K562 (cell line): ENCODE measurements around the gene MRPL11. TPM values are rescaled to one million over a fixed set of nuclear protein-coding genes. Genes with fewer than 3 reads are reported as not detected.

ENCODE experiments used
- ARID1B ChIP-seq: fragments of 450-650 bp; IDR thresholded peaks from 2 replicates; pipeline ENCODE4 v1.6.1; 2016; ENCODE audit warnings: antibody characterized with exemption, mild to moderate bottlenecking, inconsistent platforms
- CBFB ChIP-seq: sonication (generic); formaldehyde crosslinking; IDR thresholded peaks from 2 replicates; pipeline ENCODE4 v1.4.0; 2020; ENCODE audit warnings: mild to moderate bottlenecking, missing genetic modification reagents
- CEBPG ChIP-seq, 3 experiments: fragments of 200-800 bp in 1 of 3; sonication (Bioruptor generic) in 1 of 3; sonication (generic) in 1 of 3; formaldehyde crosslinking in 1 of 3; IDR thresholded peaks in 2 of 3; conservative IDR thresholded peaks in 1 of 3; 2 replicates each; pipeline versions ENCODE4 v1.6.1 to v1.8.0; 2016 to 2022; ENCODE audit warnings: missing compliant biosample characterization in 2 of 3, missing genetic modification characterization in 2 of 3, mild to moderate bottlenecking in 1 of 3, missing genetic modification reagents in 1 of 3
- ESRRA ChIP-seq: fragments of 450-650 bp; IDR thresholded peaks from 2 replicates; pipeline ENCODE4 v1.6.1; 2014; ENCODE audit warnings: low read depth, mild to moderate bottlenecking, moderate library complexity, borderline replicate concordance
- GATA2 ChIP-seq: sonication (generic); formaldehyde crosslinking; IDR thresholded peaks from 2 replicates; pipeline ENCODE4 v1.4.0; 2020; ENCODE audit warnings: mild to moderate bottlenecking, missing genetic modification reagents
- HEY1 ChIP-seq: fragments of 250-450 bp; sonication (Bioruptor Pico); IDR thresholded peaks from 2 replicates; pipeline ENCODE4 v1.5.0; 2020; ENCODE audit warnings: mild to moderate bottlenecking, moderate library complexity, borderline replicate concordance
- HSF4 ChIP-seq: fragments of 250-450 bp; sonication (Bioruptor Pico); IDR thresholded peaks from 2 replicates; pipeline ENCODE4 v2.1.2; 2022; ENCODE audit warnings: mild to moderate bottlenecking, moderate library complexity, borderline replicate concordance
- LARP7 ChIP-seq: fragments of 450-650 bp; IDR thresholded peaks from 2 replicates; pipeline ENCODE4 v1.6.1; 2016
- MTA1 ChIP-seq: fragments of 450-650 bp; IDR thresholded peaks from 2 replicates; pipeline ENCODE4 v1.6.1; 2017; ENCODE audit warnings: borderline replicate concordance
- MYC ChIP-seq, 2 experiments: fragments of 250-450 bp in 1 of 2; sonication (Bioruptor Pico) in 1 of 2; IDR thresholded peaks; 2 replicates each; pipeline versions ENCODE4 v1.5.1 to v1.6.1; 2012 to 2021; ENCODE audit warnings: low read depth in 2 of 2, borderline replicate concordance in 1 of 2, improper control_type of control experiment in 1 of 2, low read length in 1 of 2, mild to moderate bottlenecking in 1 of 2, moderate library complexity in 1 of 2
- SIN3A ChIP-seq, 2 experiments: fragments of 150-350 bp in 1 of 2; IDR thresholded peaks; 2 replicates each; pipeline ENCODE4 v1.6.1; 2011 to 2016; ENCODE audit warnings: borderline replicate concordance in 2 of 2, low read depth in 2 of 2, low read length in 2 of 2, mild to moderate bottlenecking in 2 of 2, moderate library complexity in 2 of 2; ENCODE audit not compliant: control insufficient read depth in 1 of 2
- SPI1 ChIP-seq: IDR thresholded peaks from 2 replicates; pipeline ENCODE4 v1.6.1; 2011; ENCODE audit warnings: low read depth, low read length, control low read depth, borderline replicate concordance
- TOE1 ChIP-seq, 2 experiments: fragments of 450-650 bp in 1 of 2; sonication (generic) in 1 of 2; formaldehyde crosslinking in 1 of 2; IDR thresholded peaks; 2 replicates each; pipeline versions ENCODE4 v1.7.1 to v1.8.0; 2016 to 2022; ENCODE audit warnings: borderline replicate concordance in 2 of 2, mild to moderate bottlenecking in 2 of 2, antibody characterized with exemption in 1 of 2, inconsistent platforms in 1 of 2, low read depth in 1 of 2, missing genetic modification reagents in 1 of 2, moderate library complexity in 1 of 2
- ZC3H4 ChIP-seq: sonication (generic); formaldehyde crosslinking; IDR thresholded peaks from 2 replicates; pipeline ENCODE4 v1.9.0; 2021; ENCODE audit warnings: missing genetic modification reagents, borderline replicate concordance
- ZNF124 ChIP-seq: sonication (generic); formaldehyde crosslinking; IDR thresholded peaks from 2 replicates; pipeline ENCODE4 v1.8.1; 2022; ENCODE audit warnings: missing genetic modification reagents
- ZNF274 ChIP-seq: IDR thresholded peaks from 2 replicates; pipeline ENCODE4 v1.6.1; 2011; ENCODE audit warnings: low read depth, mild to moderate bottlenecking, low read length, moderate library complexity, borderline replicate concordance
- polyA plus RNA-seq, 8 experiments: library from polyadenylated mRNA; depleted of rRNA in 4 of 8; stranded (reverse) in 5 of 8; unstranded in 3 of 8; fragments of >200 nt; fragmentation: Nextera tagmentation in 2 of 8; fragmentation: Illumina TruSeq in 1 of 8; extraction: Ambion mirVana in 2 of 8; extraction: Trizol in 1 of 8; gene quantifications; 2 replicates each; pipeline versions ENCODE4 v1.2.1 to v1.2.3, GENCODE V29; 2011 to 2014; ENCODE audit warnings: inconsistent platforms in 1 of 8, missing spikeins in 1 of 8
- total RNA-seq, 7 experiments: library from RNA; depleted of rRNA in 6 of 7; stranded (reverse); fragments of >200 nt in 6 of 7; fragmentation: Illumina TruSeq in 2 of 7; extraction: Trizol in 2 of 7; gene quantifications; 2 replicates each; pipeline versions ENCODE4 v1.2.1 to v1.2.3, GENCODE V29; 2011 to 2021; ENCODE audit warnings: low replicate concordance in 1 of 7
- TF ChIP-seq, protein P1 (sequence below), 2 experiments: fragments of 450-650 bp; conservative IDR thresholded peaks; 2 replicates each; pipeline ENCODE4 v1.6.1; 2017; ENCODE audit warnings: mild to moderate bottlenecking in 2 of 2, moderate library complexity in 2 of 2
- TF ChIP-seq, protein P2 (sequence below): sonication (generic); formaldehyde crosslinking; IDR thresholded peaks from 2 replicates; pipeline ENCODE4 v1.9.0; 2022; ENCODE audit warnings: mild to moderate bottlenecking, missing genetic modification reagents
- TF ChIP-seq, protein P3 (sequence below): fragments of 250-450 bp; sonication (Bioruptor Pico); IDR thresholded peaks from 2 replicates; pipeline ENCODE4 v1.4.0; 2020; ENCODE audit warnings: mild to moderate bottlenecking, moderate library complexity
- TF ChIP-seq, protein P4 (sequence below): fragments of 250-450 bp; sonication (Bioruptor Pico); IDR thresholded peaks from 2 replicates; pipeline ENCODE4 v1.5.0; 2022; ENCODE audit warnings: mild to moderate bottlenecking

The MRPL11 gene
- total and polyA plus RNA-seq, 9 of the 15 experiments (the other 6 are each of a cell fraction or from before 2014, with no cell fraction given), result 33.0 to 173 (median 91.9) TPM

DNA sequence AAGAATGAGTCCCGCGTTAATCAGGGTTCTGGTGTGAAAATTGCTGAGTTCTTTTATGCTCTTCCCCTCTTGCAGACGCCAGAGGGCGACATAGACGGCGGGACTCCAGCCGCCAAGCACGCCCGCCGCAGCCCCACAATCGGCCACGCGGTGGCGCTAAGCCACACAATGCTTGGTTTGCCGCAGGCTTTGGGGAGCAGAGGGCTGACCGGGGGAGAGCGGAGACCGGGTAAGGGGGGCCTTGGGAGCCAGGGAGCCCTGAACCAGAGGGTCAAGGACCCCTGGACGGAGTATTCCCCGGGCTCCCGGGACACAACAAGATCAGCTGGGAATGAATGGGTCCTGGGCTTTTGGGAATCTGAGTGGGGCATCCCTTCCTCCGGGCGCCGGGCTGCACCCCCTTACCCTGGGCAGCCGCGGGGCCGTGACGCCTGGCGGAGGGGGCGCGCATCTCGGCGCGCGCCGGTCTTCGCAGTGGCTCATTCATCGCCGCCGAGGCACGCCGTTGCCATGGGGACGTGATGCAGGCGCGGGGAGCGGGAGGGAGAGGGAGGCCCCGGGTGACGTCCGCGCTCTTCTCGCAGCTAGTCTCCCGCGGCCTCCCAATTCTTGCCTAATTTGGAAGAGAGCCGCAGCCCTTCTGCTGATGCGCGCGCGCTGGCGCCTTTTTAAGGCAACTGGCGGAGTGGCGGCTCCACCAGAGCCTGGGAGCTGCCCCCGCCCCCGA, 30.0 kb downstream of the MRPL11 start (continued):
- TF ChIP-seq, protein P1, sequence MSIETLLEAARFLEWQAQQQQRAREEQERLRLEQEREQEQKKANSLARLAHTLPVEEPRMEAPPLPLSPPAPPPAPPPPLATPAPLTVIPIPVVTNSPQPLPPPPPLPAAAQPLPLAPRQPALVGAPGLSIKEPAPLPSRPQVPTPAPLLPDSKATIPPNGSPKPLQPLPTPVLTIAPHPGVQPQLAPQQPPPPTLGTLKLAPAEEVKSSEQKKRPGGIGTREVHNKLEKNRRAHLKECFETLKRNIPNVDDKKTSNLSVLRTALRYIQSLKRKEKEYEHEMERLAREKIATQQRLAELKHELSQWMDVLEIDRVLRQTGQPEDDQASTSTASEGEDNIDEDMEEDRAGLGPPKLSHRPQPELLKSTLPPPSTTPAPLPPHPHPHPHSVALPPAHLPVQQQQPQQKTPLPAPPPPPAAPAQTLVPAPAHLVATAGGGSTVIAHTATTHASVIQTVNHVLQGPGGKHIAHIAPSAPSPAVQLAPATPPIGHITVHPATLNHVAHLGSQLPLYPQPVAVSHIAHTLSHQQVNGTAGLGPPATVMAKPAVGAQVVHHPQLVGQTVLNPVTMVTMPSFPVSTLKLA (conservative IDR thresholded peaks at IDR 0.05), result peak; percentile 66 to 68
- no peak for TF ChIP-seq LARP7
- TF ChIP-seq, protein P2, sequence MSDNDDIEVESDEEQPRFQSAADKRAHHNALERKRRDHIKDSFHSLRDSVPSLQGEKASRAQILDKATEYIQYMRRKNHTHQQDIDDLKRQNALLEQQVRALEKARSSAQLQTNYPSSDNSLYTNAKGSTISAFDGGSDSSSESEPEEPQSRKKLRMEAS (CRISPR knock-in tag), result peak; percentile 61
- peak; percentile 18; the same call in 1 of the 2 replicates for TF ChIP-seq ESRRA
- no peak for TF ChIP-seq ZC3H4 (CRISPR knock-in tag)
- no peak for TF ChIP-seq HEY1
- TF ChIP-seq SIN3A (IDR thresholded peaks at IDR 0.05; ENCODE audit: borderline replicate concordance in 2 of 2, control insufficient read depth in 1 of 2, low read depth in 2 of 2, low read length in 2 of 2), result no peak
- no peak for TF ChIP-seq TOE1 (IDR thresholded peaks at IDR 0.05; ENCODE audit: borderline replicate concordance)
- TF ChIP-seq TOE1 (CRISPR knock-in tag; IDR thresholded peaks at IDR 0.05; ENCODE audit: borderline replicate concordance, low read depth), result no peak
- TF ChIP-seq MTA1, result no peak
- no peak for TF ChIP-seq ZNF124 (CRISPR knock-in tag)
- no peak for TF ChIP-seq HSF4 (CRISPR knock-in tag)
- no peak for TF ChIP-seq ZNF274
- TF ChIP-seq, protein P3, sequence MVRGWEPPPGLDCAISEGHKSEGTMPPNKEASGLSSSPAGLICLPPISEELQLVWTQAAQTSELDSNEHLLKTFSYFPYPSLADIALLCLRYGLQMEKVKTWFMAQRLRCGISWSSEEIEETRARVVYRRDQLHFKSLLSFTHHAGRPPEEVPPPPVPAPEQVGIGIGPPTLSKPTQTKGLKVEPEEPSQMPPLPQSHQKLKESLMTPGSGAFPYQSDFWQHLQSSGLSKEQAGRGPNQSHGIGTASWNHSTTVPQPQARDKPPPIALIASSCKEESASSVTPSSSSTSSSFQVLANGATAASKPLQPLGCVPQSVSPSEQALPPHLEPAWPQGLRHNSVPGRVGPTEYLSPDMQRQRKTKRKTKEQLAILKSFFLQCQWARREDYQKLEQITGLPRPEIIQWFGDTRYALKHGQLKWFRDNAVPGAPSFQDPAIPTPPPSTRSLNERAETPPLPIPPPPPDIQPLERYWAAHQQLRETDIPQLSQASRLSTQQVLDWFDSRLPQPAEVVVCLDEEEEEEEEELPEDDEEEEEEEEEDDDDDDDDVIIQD (CRISPR knock-in tag), result no peak
- no peak for TF ChIP-seq CBFB (CRISPR knock-in tag)
- TF ChIP-seq, protein P4, sequence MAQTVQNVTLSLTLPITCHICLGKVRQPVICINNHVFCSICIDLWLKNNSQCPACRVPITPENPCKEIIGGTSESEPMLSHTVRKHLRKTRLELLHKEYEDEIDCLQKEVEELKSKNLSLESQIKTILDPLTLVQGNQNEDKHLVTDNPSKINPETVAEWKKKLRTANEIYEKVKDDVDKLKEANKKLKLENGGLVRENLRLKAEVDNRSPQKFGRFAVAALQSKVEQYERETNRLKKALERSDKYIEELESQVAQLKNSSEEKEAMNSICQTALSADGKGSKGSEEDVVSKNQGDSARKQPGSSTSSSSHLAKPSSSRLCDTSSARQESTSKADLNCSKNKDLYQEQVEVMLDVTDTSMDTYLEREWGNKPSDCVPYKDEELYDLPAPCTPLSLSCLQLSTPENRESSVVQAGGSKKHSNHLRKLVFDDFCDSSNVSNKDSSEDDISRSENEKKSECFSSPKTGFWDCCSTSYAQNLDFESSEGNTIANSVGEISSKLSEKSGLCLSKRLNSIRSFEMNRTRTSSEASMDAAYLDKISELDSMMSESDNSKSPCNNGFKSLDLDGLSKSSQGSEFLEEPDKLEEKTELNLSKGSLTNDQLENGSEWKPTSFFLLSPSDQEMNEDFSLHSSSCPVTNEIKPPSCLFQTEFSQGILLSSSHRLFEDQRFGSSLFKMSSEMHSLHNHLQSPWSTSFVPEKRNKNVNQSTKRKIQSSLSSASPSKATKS (CRISPR knock-in tag), result no peak
- peak; percentile 31; the same call in 1 of the 2 replicates for TF ChIP-seq SPI1
- TF ChIP-seq CEBPG (CRISPR knock-in tag; IDR thresholded peaks at IDR 0.05), result no peak
- no peak for TF ChIP-seq CEBPG (tag; conservative IDR thresholded peaks at IDR 0.05 in 1 of 2, IDR thresholded peaks at IDR 0.05 in 1 of 2)
- no peak for TF ChIP-seq GATA2 (CRISPR knock-in tag)
- no peak for TF ChIP-seq ARID1B
- peak; percentile 58; the same call in 1 of the 2 replicates for TF ChIP-seq MYC (IDR thresholded peaks at IDR 0.05; ENCODE audit: low read depth, low read length)
- no peak for TF ChIP-seq MYC (CRISPR knock-in tag; IDR thresholded peaks at IDR 0.05; ENCODE audit: borderline replicate concordance, low read depth)
